Caco-2 (cell line): ENCODE results near the gene CTSF. TPM values are rescaled to one million over a fixed set of nuclear protein-coding genes. Genes with fewer than 3 reads are reported as not detected.
"Not testable (repeated sequence)": the region's sequence is repeated elsewhere in the genome, so short reads cannot be mapped to it uniquely, and the experiment has no call there.

Experiments used
- BruUV-seq: library from RNA; stranded (reverse); fragments of 400-500 nt; replicated peaks from 2 replicates; lab custom pipeline; 2021; lab: Mats Ljungman, UMichigan
- CTCF ChIA-PET: fragments of 300-600 bp; sonication (Branson Sonifier 250); formaldehyde crosslinking; loops from one replicate; lab custom pipeline; 2022; ENCODE audit warnings: antibody characterized with exemption; lab: Charles Lee
- POLR2A ChIA-PET: fragments of 300-600 bp; sonication (Branson Sonifier 250); formaldehyde crosslinking; loops from one replicate; lab custom pipeline; 2022; ENCODE audit warnings: antibody characterized with exemption; lab: Charles Lee
- DNase-seq, 2 experiments: peaks; one replicate each; pipeline versions ENCODE4 v3.0.0 to v3.0.0-alpha.2; 2020 to 2022
- H3K27me3 ChIP-seq: replicated peaks from 2 replicates; pipeline ENCODE4 v1.6.0; 2011; ENCODE audit warnings: low read length; ENCODE audit not compliant: control insufficient read depth, insufficient read depth
- H3K36me3 ChIP-seq: 2 replicates; pipeline ENCODE4 v1.5.1; 2011; ENCODE audit warnings: low read length; ENCODE audit not compliant: control insufficient read depth, insufficient read depth
- H3K4me1 ChIP-seq: fragments of 250-450 bp; sonication (Bioruptor Pico); 2 replicates; pipeline ENCODE4 v1.5.1; 2020; ENCODE audit warnings: mild to moderate bottlenecking
- H3K4me3 ChIP-seq: 2 replicates; pipeline ENCODE4 v1.5.1; 2011; ENCODE audit warnings: low read depth, mild to moderate bottlenecking, control low read depth, low read length
- H3K9me3 ChIP-seq: fragments of 250-450 bp; sonication (Bioruptor Pico); 2 replicates; pipeline ENCODE4 v1.5.1; 2020; ENCODE audit warnings: mild to moderate bottlenecking, moderate library complexity
- H3K27ac Mint-ChIP-seq: one replicate; pipeline ENCODE4 v1.8.0; 2022; ENCODE audit warnings: mixed read lengths; ENCODE audit not compliant: unreplicated experiment
- H3K27me3 Mint-ChIP-seq: one replicate; pipeline ENCODE4 v1.8.0; 2022; ENCODE audit warnings: mixed read lengths; ENCODE audit not compliant: insufficient read depth, unreplicated experiment
- H3K36me3 Mint-ChIP-seq: one replicate; pipeline ENCODE4 v1.8.0; 2022; ENCODE audit warnings: mild to moderate bottlenecking, mixed read lengths; ENCODE audit not compliant: insufficient read depth, unreplicated experiment
- H3K4me1 Mint-ChIP-seq: one replicate; pipeline ENCODE4 v1.8.0; 2022; ENCODE audit warnings: low read depth, mixed read lengths; ENCODE audit not compliant: unreplicated experiment
- H3K4me3 Mint-ChIP-seq: one replicate; pipeline ENCODE4 v1.8.0; 2022; ENCODE audit warnings: mild to moderate bottlenecking, moderate library complexity, mixed read lengths; ENCODE audit not compliant: unreplicated experiment
- H3K9me3 Mint-ChIP-seq: one replicate; pipeline ENCODE4 v1.8.0; 2022; ENCODE audit warnings: mixed read lengths; ENCODE audit not compliant: unreplicated experiment
- intact Hi-C: fragments of 100-400 bp; cut with micrococcal nuclease; formaldehyde crosslinking; loops from one replicate; pipeline ENCODE4 v1.10.0; 2022; ENCODE audit not compliant: unreplicated experiment
- total RNA-seq: library from RNA; stranded (reverse); gene quantifications from 2 replicates; pipeline ENCODE4 v1.2.3, GENCODE V29; 2022
- TF ChIP-seq, protein P1 (sequence below), 2 experiments: fragments of 200-600 bp in 1 of 2; IDR thresholded peaks; 1 replicate in 1 of 2; 2 replicates in 1 of 2; pipeline versions ENCODE4 v1.5.1 to v1.8.0; 2011 to 2022; ENCODE audit warnings: antibody characterized with exemption in 1 of 2, control low read depth in 1 of 2, inconsistent platforms in 1 of 2, low read depth in 1 of 2, low read length in 1 of 2, mild to moderate bottlenecking in 1 of 2, moderate library complexity in 1 of 2; ENCODE audit not compliant: insufficient read depth in 1 of 2, severe bottlenecking in 1 of 2, unreplicated experiment in 1 of 2

CTSF gene
- total RNA-seq, 1 experiment from 2014 or later, result not detected

DNA sequence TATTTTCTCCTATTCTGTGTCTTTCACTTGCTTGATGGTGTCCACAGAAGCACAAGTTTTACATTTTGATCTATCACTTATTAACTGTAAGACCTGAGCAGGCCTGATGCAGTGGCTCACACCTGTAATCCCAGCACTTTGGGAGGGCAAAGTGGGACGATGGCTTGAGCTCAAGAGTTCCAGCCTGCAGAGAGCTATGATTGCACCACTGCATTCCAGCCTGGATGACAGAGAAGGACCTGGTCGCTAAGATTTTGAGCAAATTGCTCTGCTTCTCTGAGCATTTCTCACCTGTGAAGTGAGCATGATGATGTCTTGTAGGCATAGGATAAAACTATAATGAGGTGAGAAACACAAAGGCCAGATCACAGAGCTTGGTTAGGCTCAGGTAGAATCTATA lies 17.7 kb upstream of the CTSF start:
- H3K27ac Mint-ChIP-seq, result no peak overlapping the region
- no peak for DNase-seq
- Histone ChIP-seq H3K27me3 (no peaks in the 10 kb centered on the region; the same call in 1 of the 2 replicates), H3K4me1 (peaks cover 4% of the 10 kb centered on the region), H3K9me3 (peaks cover 27% of the 10 kb centered on the region), H3K36me3 (no peaks in the 10 kb centered on the region), H3K4me3 (no peak overlapping the region)
- no TSS peak for BruUV-seq
- peaks cover 18% of the 10 kb centered on the region for H3K9me3 Mint-ChIP-seq
- intact Hi-C loops, result no loop called here
- no peaks in the 10 kb centered on the region for H3K36me3 Mint-ChIP-seq
- no peaks in the 10 kb centered on the region for H3K4me1 Mint-ChIP-seq
- no peak overlapping the region for H3K4me3 Mint-ChIP-seq
- ChIA-PET POLR2A (interaction anchor here (1.0 kb wide), 1 partner anchor 30 kb away, joined by 5 read pairs; no protein-coding TSS in a partner anchor), CTCF (no interaction called here)
- H3K27me3 Mint-ChIP-seq, result no peaks in the 10 kb centered on the region
- TF ChIP-seq, protein P1, sequence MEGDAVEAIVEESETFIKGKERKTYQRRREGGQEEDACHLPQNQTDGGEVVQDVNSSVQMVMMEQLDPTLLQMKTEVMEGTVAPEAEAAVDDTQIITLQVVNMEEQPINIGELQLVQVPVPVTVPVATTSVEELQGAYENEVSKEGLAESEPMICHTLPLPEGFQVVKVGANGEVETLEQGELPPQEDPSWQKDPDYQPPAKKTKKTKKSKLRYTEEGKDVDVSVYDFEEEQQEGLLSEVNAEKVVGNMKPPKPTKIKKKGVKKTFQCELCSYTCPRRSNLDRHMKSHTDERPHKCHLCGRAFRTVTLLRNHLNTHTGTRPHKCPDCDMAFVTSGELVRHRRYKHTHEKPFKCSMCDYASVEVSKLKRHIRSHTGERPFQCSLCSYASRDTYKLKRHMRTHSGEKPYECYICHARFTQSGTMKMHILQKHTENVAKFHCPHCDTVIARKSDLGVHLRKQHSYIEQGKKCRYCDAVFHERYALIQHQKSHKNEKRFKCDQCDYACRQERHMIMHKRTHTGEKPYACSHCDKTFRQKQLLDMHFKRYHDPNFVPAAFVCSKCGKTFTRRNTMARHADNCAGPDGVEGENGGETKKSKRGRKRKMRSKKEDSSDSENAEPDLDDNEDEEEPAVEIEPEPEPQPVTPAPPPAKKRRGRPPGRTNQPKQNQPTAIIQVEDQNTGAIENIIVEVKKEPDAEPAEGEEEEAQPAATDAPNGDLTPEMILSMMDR (IDR thresholded peaks at IDR 0.05; ENCODE audit: insufficient read depth in 1 of 2, low read depth in 1 of 2, low read length in 1 of 2, severe bottlenecking in 1 of 2, unreplicated experiment in 1 of 2), result no peak

DNA sequence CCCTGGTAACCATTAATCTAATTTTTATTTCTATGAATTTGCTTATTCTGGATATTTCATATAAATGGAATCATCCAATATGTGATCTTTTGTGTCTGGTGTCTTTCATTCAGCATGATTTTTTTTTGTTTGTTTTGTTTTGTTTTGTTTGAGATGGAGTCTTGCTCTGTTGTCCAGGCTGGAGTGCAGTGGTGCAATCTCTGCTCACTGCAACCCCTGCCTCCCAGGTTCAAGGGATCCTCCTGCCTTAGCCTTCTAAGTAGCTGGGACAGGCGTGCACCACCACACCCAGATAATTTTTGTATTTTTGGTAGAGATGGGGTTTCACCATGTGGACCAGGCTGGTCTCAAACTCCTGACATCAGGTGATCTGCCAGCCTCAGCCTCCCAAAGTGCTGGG lies 17.0 kb upstream of the CTSF start:
- H3K36me3 Mint-ChIP-seq, CTCF ChIA-PET, DNase-seq, H3K4me3 ChIP-seq, H3K4me1 Mint-ChIP-seq, H3K36me3 ChIP-seq, H3K27ac Mint-ChIP-seq, H3K27me3 Mint-ChIP-seq, BruUV-seq, H3K4me3 Mint-ChIP-seq, H3K27me3 ChIP-seq, intact Hi-C loops, H3K4me1 ChIP-seq: not testable (repeated sequence)
- POLR2A ChIA-PET, result interaction anchor here (1.0 kb wide), 1 partner anchor 31 kb away, joined by 5 read pairs; no protein-coding TSS in a partner anchor
- H3K9me3 ChIP-seq, result peaks cover 27% of the 10 kb centered on the region
- H3K9me3 Mint-ChIP-seq, result peaks cover 23% of the 10 kb centered on the region

- DNase-seq, intact Hi-C loops, H3K4me3 Mint-ChIP-seq, H3K27me3 ChIP-seq, H3K36me3 ChIP-seq, H3K4me1 Mint-ChIP-seq, H3K4me3 ChIP-seq, H3K27ac Mint-ChIP-seq, CTCF ChIA-PET, BruUV-seq, POLR2A ChIA-PET, H3K36me3 Mint-ChIP-seq, H3K4me1 ChIP-seq, H3K27me3 Mint-ChIP-seq: not testable (repeated sequence)
- peaks cover 27% of the 10 kb centered on the region for H3K9me3 ChIP-seq
- peaks cover 24% of the 10 kb centered on the region for H3K9me3 Mint-ChIP-seq
These were observed 14.2 kb upstream of the CTSF start for GRCh38 chr11:66582565-66583147.

GRCh38 chr11:66581261-66581660 lies 12.9 kb upstream of the CTSF start:
- TF ChIP-seq, protein P1 (IDR thresholded peaks at IDR 0.05; ENCODE audit: insufficient read depth in 1 of 2, low read depth in 1 of 2, low read length in 1 of 2, severe bottlenecking in 1 of 2, unreplicated experiment in 1 of 2), result no peak
- Mint-ChIP-seq H3K4me1 (no peaks in the 10 kb centered on the region), H3K27ac (no peak overlapping the region), H3K27me3 (no peaks in the 10 kb centered on the region), H3K36me3 (no peaks in the 10 kb centered on the region), H3K9me3 (peaks cover 24% of the 10 kb centered on the region), H3K4me3 (no peak overlapping the region)
- no peak for DNase-seq
- Histone ChIP-seq H3K36me3 (no peaks in the 10 kb centered on the region), H3K27me3 (no peaks in the 10 kb centered on the region; the same call in 1 of the 2 replicates), H3K4me1 (no peaks in the 10 kb centered on the region), H3K4me3 (no peak overlapping the region), H3K9me3 (peaks cover 22% of the 10 kb centered on the region)
- intact Hi-C loops, result no loop called here
- ChIA-PET POLR2A (interaction anchor here (0.6 kb wide), 1 partner anchor 89 kb away, joined by 4 read pairs; no protein-coding TSS in a partner anchor), CTCF (interaction anchor here (0.9 kb wide), 1 partner anchor 11 kb away, joined by 6 read pairs; no protein-coding TSS in a partner anchor)
- BruUV-seq, result no TSS peak
